Activated CD8-positive, alpha-beta memory T cell treated with anti-CD3 and anti-CD28 coated beads, Interleukin-2, amount 50 U/mL, for 4 hours (primary cell): ENCODE measurements around the gene CEACAM18.
"Not testable (repeated sequence)": the region's sequence is repeated elsewhere in the genome, so short reads cannot be mapped to it uniquely, and the experiment has no call there.

Source experiments
- DNase-seq: peaks from one replicate; pipeline ENCODE4 v3.0.0-alpha.2; 2020

CEACAM18 gene

DNA sequence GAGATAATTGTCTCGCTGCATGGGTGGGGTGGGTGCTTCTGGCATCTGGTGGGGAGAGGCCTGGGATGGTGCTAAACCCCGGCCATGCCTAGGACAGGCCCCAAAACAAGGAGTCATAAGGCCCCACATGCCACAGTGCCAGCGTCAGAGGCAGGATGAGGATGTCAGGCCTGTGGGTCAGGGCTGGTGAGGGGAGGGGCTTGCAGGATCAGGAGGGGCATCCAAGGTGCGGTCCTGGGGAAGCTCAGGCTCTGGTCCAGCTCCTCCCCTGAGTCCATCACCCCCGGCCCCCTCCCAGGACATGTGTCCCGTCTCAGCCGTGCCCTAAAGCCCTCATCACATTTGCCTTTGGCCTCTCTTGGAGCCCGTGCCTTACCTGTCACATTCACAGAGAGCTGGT is 22.6 kb downstream of the CEACAM18 start:
- not testable (repeated sequence) for DNase-seq

DNA sequence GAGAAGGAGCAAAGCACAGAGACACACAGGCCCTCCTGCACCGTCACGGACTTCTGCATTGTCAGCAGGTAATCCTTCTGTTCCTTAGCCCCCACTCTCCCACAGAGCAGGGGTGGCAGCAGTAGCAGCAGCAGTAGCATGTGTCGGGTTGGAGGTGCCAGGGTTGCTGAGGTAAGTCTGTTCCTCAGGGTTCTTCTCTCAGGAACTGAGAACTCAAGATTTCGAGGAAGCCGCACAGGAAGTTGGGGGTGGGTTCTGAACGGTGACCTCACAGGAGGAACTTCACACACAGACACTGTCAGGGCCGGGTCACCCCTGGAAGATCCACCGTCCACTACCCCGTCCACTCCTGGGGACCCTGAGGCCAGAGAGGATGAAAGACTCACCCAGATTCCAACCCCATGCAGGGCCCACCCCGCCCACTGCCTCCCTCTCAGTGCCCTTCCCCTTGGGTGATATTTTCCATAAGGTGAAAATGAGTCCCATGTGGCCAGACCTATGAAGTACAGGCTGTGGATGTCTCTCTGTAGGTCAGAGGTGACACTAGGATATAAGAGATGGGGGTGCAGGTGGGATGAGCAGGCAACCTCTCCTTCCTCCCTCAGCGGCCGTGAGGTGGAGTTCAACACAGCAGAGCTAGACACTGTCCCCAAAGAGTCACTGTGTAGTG is 23.4 kb downstream of the CEACAM18 start, which contains the start of gene SIGLEC12:
TSS of gene SIGLEC12 (minus strand) at position 207 of the 670 bp plus-strand sequence. CDS start at position 140, 67 bp downstream.
- no peak for DNase-seq

- DNase-seq, result no peak
Measured at GRCh38 chr19:51503286-51503817, 25.0 kb downstream of the CEACAM18 start.

DNA sequence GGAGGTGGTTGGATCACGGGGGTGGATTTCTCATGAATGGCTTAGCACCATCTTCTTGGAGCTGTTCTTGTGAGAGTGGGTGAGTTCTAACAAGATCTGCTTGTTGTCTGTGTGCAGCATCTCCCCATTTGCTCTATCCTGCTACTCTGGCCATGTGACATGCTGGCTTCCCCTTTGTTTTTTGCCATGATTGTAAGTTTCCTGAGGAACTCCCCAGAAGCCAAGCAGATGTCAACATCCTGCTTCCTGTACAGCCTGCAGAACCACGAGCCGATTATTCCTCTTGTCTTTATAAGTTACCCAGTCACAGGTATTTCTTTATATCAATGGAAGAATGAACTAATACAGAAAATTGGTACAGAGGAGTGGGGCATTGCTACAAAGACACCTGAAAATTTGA is 25.6 kb downstream of the CEACAM18 start:
- no peak for DNase-seq

DNA sequence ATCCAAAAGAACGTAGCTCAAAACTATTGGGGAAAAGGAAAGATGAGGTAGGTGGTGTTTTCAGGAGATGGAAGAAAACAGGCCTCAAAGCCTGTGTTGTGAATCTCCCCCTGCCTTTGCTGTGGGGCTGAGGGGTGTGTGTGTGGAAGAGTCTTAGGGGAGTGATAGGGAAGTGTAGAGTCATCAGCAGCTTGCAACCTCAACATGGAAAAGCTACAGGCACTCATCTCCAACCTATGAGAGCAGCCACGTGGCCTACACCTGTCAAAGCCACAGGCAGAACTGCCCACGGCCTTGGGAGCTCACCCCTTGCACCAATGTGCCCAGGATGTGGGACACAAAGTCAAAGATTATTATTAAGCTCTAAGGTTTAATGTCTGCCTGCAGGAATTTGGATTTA is 27.6 kb downstream of the CEACAM18 start:
- no peak for DNase-seq

DNA sequence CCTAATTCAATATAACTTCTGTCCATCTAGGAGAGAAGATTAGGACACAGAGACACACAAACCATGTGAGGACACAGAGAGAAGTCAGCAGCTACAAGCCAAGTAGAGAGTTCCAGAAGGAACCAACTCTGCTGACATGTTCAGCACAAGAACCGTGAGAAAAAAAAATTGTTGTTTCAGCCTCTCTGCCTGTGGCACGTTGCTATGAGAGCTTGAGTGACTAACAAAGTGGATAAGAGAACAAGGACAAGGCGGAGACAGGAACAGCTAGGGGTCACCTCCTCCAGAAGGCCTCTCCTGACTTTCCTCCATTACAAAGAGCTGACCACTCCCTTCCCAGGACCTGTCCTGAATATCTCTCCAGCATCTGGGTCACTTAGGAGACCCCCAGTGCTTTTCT is 28.9 kb downstream of the CEACAM18 start:
- DNase-seq, result no peak

- DNase-seq, result no peak
Measured at GRCh38 chr19:51507640-51508058, 29.3 kb downstream of the CEACAM18 start.

DNA sequence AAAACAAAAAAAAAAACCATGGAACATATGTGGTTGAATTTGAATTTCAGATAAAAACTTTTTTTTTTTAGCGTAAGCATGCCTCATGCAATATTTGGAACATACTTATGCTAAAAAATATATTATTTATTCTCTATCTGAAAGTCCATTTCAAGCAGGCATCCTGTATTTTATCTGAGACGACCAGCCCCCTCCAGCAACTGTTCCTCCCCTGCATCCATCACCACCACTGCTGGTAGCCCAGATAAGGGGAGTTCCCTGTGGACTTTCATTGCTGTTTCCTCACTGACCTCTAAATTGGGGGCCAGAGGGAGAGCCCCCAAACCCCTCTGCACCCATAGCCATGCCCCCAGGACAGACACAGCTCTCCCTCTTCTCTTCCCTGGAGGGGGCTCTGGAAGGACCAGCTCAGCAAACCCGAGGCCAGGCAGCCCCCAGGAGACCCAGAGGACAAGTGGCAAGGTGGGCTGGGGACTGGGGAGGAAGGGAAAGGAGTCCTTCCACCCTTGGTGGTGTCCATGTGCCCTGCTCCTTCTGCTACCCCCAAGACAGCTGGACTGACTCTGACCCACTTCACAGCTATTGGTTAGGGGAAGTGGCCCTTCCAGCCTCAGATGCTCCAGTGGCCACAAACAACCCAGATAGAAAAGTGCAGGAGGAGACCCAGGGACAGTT is 29.9 kb downstream of the CEACAM18 start:
- DNase-seq, result no peak

DNA sequence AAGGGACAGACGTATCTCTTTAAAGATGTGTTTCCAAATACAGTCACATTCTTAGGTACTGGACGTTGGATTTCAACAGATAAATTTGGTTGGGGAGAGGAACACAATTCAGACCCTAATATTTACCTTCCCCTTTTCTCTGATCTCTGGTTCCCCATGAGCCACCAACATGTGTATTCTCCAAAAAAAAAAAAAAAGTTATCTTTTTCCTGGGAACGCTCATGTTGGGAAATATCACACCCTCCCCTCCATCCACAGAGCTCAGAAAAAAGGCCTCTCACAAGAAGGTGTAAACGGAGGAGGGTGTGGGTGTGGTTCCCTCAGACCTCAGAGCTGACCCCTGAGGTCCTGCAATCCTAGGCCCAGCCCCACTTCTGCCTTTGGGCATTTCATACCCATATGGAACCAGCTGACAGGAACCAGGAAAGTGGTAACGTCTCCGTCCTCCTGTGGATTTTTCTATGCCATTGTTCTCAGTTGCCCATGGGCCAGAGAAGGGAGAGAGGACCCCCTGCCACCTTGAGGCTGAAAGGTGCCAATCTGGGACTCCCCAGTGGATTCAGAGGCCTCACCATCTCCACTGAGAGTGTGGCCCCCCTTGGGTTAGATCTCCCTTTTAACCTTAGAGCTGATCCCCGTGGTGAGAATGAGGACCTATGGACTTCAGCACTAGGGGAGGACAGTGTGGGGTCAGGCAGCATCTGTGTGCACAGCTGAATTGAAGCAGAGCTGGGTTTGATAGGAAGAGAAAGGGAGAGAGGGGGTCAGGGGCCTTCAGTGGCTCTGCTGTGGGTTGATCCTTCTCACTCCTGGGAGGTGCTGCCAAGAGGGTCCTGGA is 31.7 kb downstream of the CEACAM18 start:
- no peak for DNase-seq

GRCh38 chr19:51511353-51511752 is 33.0 kb downstream of the CEACAM18 start:
- no peak for DNase-seq

DNA sequence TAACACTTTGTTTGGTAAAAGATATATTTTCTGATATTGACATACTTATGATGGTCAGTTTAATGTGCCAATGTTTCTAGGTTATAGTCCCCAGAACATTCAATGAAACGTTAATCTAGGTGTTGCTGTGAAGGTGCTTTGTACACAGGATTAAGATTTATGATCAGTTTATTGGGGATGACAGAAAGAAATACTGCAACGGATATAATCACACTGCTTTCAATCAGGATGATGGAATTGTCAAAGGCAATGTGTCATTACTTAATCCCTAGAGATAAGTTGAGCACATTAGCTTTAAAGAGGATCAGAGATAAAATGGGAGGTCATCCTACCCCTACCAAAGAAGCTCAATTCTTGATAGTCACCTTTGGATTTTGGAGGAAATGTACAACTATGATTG is 35.6 kb downstream of the CEACAM18 start:
- no peak for DNase-seq

DNA sequence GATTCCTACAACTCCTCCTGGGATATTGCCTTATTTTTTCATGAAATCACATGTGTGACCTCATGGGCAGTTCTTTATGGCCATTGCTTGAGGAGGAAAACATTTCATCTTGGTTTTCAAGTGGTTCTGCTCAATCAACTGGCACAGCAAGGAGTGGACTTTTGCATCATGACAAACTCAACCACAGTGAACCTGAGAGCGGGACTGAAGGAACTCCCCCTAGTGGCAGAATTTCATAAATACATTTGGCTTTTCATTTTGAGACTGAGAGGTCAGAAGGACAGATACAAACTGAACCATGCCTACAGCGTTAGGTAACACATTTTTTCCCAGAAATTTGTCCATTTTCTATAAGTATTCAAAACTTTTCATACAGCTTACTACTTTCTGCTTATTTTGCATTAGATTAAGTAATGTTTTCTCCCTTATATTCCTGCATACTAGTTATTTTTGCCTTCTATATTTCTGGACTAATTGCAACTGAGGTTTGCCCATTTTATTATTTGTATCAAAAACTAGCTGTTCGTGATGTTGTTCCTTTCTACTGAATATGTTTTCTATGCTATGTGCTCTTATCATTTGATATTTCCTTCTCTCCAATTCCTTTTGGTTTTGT is 36.6 kb downstream of the CEACAM18 start:
- no peak for DNase-seq

- DNase-seq, result no peak
Measured at GRCh38 chr19:51520728-51521127, 42.4 kb downstream of the CEACAM18 start.

GRCh38 chr19:51521357-51521756 is 43.0 kb downstream of the CEACAM18 start:
- DNase-seq, result no peak

GRCh38 chr19:51521781-51522180 is 43.4 kb downstream of the CEACAM18 start:
- no peak for DNase-seq

DNA sequence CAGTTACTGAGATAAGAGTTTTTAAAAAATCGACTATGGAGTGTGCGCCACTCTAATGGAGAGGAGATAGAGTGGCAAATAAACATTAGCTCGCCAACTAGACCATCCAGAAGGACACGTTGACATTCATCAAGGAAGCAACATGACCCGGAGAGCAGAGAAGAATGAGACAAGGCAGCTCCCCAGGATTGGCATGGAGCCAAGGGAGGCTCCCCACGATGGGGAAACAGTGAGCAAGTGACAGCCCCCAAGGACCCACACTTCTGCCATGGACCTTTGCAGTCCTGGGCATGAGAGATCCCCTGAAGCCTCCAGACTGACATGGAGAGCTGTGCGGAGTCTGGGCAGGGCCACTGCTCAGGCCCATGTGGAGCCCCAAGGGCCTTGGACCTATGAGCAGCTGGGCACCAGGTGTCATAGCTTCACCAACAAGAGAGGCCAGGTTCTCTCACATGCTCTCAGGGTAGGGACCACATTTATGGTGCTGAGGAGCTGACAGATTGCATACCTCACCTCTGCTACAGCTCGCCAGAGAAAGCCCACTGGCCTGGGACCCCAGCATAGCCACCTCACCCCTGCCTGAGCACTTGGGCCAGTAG is 46.4 kb downstream of the CEACAM18 start:
- no peak for DNase-seq

DNA sequence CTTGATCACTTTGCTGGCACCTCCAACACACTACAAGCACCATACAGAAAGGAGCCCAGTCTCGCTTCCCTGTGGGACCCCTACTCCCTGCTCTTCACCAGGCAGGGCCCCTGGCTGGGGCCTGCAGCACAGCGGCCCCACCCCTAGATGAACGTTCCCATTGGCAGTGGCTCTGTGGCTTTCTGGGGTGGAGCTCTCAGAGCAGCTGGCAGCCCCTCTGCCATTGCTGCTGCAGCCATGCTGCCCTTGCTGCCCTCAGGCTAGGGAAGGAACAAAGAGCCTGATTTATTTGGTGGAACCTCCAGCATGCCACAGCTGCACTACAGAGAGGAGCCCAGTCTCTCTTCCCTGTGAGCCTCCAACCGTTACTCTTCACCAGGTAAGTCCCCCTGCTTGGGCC is 47.3 kb downstream of the CEACAM18 start:
- DNase-seq, result no peak

DNA sequence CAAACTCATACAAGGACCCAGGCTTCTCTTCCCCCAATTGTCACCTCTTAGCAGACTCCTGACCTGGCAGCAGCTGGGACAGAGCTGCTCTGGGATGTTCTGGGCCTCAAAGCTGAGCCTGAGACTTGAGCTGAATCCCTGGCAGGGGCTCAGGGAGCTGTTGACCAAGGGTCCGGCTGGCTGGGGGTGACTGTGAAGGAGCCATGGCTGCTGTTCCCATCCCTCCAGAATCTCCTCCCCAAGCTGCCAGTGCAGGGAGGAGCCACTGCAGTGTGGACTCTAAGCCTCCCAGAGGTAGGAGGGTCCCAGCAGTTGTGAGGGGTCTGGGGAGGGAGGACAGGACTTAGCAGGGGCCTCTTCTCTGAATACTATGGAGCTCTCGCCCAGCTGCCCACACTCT is 51.0 kb downstream of the CEACAM18 start:
- no peak for DNase-seq

DNA sequence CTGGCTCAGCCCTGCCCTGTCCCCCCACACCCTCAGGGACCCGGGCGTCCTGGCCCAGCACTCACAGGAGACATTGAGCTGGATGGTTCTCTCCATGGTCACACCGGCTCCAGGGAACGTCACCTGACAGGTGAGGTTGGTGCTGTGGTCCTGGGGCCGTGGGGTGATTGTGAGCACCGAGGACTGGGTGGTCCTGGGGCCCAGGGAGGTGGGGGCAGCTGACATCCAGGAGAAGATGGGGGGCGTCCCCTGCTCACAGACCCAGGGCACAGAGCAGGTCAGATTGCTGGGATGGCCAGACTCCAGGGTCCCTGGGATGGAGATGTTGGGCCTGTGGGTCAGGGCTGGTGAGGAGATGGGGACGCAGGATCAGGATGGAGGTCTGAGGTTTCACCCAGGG is 52.3 kb downstream of the CEACAM18 start:
- no peak for DNase-seq

DNA sequence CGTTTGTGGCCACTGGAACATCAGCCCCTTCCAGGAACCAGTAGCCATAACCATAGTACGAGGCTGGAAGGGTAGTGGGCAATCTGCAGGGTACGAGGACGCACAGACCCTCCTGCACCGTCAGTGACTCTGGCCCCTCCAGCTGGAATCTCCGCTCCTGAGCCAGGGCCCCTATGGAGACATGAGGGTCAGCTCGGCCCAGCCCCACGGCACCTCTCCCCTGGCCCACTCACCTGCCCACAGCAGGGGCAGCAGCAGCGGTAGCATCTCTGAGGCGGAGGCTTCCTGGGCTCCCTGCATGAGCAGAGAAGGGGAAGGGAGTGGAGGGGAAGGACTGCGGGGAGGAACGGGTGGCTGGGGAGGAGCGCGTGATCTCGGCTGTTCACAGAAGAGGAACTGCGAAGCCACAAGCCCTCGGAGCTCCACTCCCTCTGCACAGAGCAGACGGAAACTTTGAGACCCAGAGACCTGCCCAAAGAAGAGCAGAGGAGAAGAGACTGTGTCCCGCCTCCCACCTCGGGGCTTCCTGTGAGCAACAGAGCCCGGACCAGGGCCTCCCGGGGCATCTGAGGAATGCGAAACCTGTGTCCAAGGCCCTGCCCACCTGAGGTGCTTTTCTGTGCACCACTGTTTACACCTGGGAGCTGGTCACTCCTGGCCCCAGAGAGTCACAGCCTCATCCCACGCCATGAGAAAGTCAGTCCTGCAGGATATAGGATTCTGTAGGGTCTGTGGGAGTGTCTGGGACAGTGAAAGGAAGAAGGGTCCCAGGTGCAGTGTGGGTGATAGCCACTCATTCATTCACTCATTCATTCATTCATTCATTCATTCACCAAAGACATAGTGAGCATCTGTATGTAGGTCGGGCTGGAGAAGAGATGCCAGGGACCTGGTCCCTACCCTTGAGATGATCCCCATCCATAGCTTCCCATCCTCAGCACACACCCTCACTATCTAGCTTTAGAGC is 53.3 kb downstream of the CEACAM18 start, which contains the start of gene SIGLEC6:
TSS of gene SIGLEC6 (minus strand) at position 322 of the 967 bp plus-strand sequence. CDS start at position 300, 22 bp downstream.
- no peak for DNase-seq

GRCh38 chr19:51535535-51535934 is 57.2 kb downstream of the CEACAM18 start:
- DNase-seq, result no peak
